Measurements from ENCODE around the gene TSPAN3. TPM values are rescaled to one million over a fixed set of nuclear protein-coding genes. Genes with fewer than 3 reads are reported as not detected.

Gene TSPAN3
- total and polyA plus RNA-seq, 4 donors = 49.3 to 82.8 (median 78.7) TPM

DNA sequence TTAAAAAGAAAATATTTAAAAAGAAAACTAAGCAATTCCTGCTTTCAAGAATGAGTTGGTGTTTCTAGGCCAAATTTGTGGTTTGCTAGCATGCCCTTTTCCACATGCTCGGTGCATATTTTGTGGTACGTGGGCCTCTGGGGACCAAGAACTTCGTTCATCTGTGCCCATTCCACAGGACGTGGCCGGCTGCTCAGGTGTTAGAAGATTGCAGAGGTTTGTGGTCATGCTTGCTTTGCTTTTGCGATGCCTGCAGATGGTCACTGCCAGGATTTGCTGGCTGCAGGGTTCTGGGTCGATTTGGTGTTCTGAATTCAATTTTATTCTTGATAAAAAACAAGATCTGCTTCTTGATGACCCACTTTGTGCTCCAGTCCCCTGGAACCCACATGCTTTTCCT is 68.5 kb downstream of the TSPAN3 start:
- TF ChIP-seq JUND (IDR thresholded peaks at IDR 0.05) = no peak
- TF ChIP-seq FOXA1 (IDR thresholded peaks at IDR 0.05) = no peak
- TF ChIP-seq SP1 (IDR thresholded peaks at IDR 0.05) = no peak
- TF ChIP-seq RXRA (IDR thresholded peaks at IDR 0.05) = no peak
- TF ChIP-seq REST (IDR thresholded peaks at IDR 0.05) = no peak
- no peak for TF ChIP-seq GABPA (IDR thresholded peaks at IDR 0.05 in 1 of 2, conservative IDR thresholded peaks at IDR 0.05 in 1 of 2)
- TF ChIP-seq FOXA2 (IDR thresholded peaks at IDR 0.05) = no peak
- no peak for TF ChIP-seq MAX (IDR thresholded peaks at IDR 0.05)
- WGBS = 69% methylated on average over 7 of the region's 7 CpGs
- no peaks in the 10 kb centered on the region for H3K9me3 ChIP-seq (ENCODE audit: control insufficient read depth in 4 of 4, low read length in 3 of 4)
- no peak overlapping the region for H3K4me3 ChIP-seq (ENCODE audit: low read depth in 1 of 3, low read length in 3 of 3)
- no peak overlapping the region for H3K27ac ChIP-seq (ENCODE audit: low read depth in 1 of 2, low read length in 2 of 2)
- H3K9ac ChIP-seq (ENCODE audit: low read depth in 1 of 2, low read length in 2 of 2) = no peak overlapping the region
- H3K27me3 ChIP-seq (ENCODE audit: control insufficient read depth in 4 of 4, insufficient read depth in 4 of 4, low read length in 3 of 4) = no peaks in the 10 kb centered on the region
- no peak for DNase-seq (ENCODE audit: low spot score)
- H3K36me3 ChIP-seq (ENCODE audit: control insufficient read depth in 4 of 4, insufficient read depth in 3 of 4, low read depth in 1 of 4, low read length in 3 of 4) = no peaks in the 10 kb centered on the region
- no peaks in the 10 kb centered on the region for H3K4me1 ChIP-seq (ENCODE audit: control insufficient read depth in 4 of 4, insufficient read depth in 4 of 4, low read length in 3 of 4)

GRCh38 chr15:77001966-77002365 is 68.9 kb downstream of the TSPAN3 start:
- Histone ChIP-seq H3K27me3 (ENCODE audit: control insufficient read depth in 4 of 4, insufficient read depth in 4 of 4, low read length in 3 of 4) (no peaks in the 10 kb centered on the region), H3K36me3 (ENCODE audit: control insufficient read depth in 4 of 4, insufficient read depth in 3 of 4, low read depth in 1 of 4, low read length in 3 of 4) (no peaks in the 10 kb centered on the region), H3K27ac (ENCODE audit: low read depth in 1 of 2, low read length in 2 of 2) (no peak overlapping the region), H3K4me3 (ENCODE audit: low read depth in 1 of 3, low read length in 3 of 3) (no peak overlapping the region), H3K9ac (ENCODE audit: low read depth in 1 of 2, low read length in 2 of 2) (no peak overlapping the region), H3K4me1 (ENCODE audit: control insufficient read depth in 4 of 4, insufficient read depth in 4 of 4, low read length in 3 of 4) (no peaks in the 10 kb centered on the region), H3K9me3 (ENCODE audit: control insufficient read depth in 4 of 4, low read length in 3 of 4) (no peaks in the 10 kb centered on the region)
- 79% methylated on average over 4 of the region's 4 CpGs for WGBS
- no peak for DNase-seq (ENCODE audit: low spot score)
- no peak for TF ChIP-seq YY1 (IDR thresholded peaks at IDR 0.05)
- no peak for TF ChIP-seq FOXA1 (IDR thresholded peaks at IDR 0.05)

GRCh38 chr15:77001351-77001750 is 69.6 kb downstream of the TSPAN3 start:
- Histone ChIP-seq H3K36me3 (ENCODE audit: control insufficient read depth in 4 of 4, insufficient read depth in 3 of 4, low read depth in 1 of 4, low read length in 3 of 4) (no peaks in the 10 kb centered on the region), H3K4me3 (ENCODE audit: low read depth in 1 of 3, low read length in 3 of 3) (no peak overlapping the region), H3K27ac (ENCODE audit: low read depth in 1 of 2, low read length in 2 of 2) (no peak overlapping the region), H3K9me3 (ENCODE audit: control insufficient read depth in 4 of 4, low read length in 3 of 4) (no peaks in the 10 kb centered on the region), H3K4me1 (ENCODE audit: control insufficient read depth in 4 of 4, insufficient read depth in 4 of 4, low read length in 3 of 4) (no peaks in the 10 kb centered on the region), H3K9ac (ENCODE audit: low read depth in 1 of 2, low read length in 2 of 2) (no peak overlapping the region), H3K27me3 (ENCODE audit: control insufficient read depth in 4 of 4, insufficient read depth in 4 of 4, low read length in 3 of 4) (no peaks in the 10 kb centered on the region)
- DNase-seq (ENCODE audit: low spot score) = no peak
- WGBS = 79% methylated on average over 4 of the region's 4 CpGs
- TF ChIP-seq ATF3 (IDR thresholded peaks at IDR 0.05) = no peak
- TF ChIP-seq, protein P1, sequence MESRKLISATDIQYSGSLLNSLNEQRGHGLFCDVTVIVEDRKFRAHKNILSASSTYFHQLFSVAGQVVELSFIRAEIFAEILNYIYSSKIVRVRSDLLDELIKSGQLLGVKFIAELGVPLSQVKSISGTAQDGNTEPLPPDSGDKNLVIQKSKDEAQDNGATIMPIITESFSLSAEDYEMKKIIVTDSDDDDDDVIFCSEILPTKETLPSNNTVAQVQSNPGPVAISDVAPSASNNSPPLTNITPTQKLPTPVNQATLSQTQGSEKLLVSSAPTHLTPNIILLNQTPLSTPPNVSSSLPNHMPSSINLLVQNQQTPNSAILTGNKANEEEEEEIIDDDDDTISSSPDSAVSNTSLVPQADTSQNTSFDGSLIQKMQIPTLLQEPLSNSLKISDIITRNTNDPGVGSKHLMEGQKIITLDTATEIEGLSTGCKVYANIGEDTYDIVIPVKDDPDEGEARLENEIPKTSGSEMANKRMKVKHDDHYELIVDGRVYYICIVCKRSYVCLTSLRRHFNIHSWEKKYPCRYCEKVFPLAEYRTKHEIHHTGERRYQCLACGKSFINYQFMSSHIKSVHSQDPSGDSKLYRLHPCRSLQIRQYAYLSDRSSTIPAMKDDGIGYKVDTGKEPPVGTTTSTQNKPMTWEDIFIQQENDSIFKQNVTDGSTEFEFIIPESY (IDR thresholded peaks at IDR 0.05) = no peak
- TF ChIP-seq GABPA (IDR thresholded peaks at IDR 0.05 in 1 of 2, conservative IDR thresholded peaks at IDR 0.05 in 1 of 2) = no peak
- no peak for TF ChIP-seq NR2F2 (IDR thresholded peaks at IDR 0.05)
- no peak for TF ChIP-seq FOXA1 (IDR thresholded peaks at IDR 0.05)
- no peak for TF ChIP-seq YY1 (IDR thresholded peaks at IDR 0.05)
- no peak for TF ChIP-seq HNF4G (IDR thresholded peaks at IDR 0.05)
- no peak for TF ChIP-seq RXRA (IDR thresholded peaks at IDR 0.05)
- no peak for TF ChIP-seq FOXA2 (IDR thresholded peaks at IDR 0.05)
- no peak for TF ChIP-seq HNF4A (conservative IDR thresholded peaks at IDR 0.05)
- no peak for TF ChIP-seq TAF1 (conservative IDR thresholded peaks at IDR 0.05)
- TF ChIP-seq EGR1 (IDR thresholded peaks at IDR 0.05; ENCODE audit: low read depth in 2 of 2) = no peak
- TF ChIP-seq SP1 (IDR thresholded peaks at IDR 0.05) = no peak
- TF ChIP-seq, protein P2, sequence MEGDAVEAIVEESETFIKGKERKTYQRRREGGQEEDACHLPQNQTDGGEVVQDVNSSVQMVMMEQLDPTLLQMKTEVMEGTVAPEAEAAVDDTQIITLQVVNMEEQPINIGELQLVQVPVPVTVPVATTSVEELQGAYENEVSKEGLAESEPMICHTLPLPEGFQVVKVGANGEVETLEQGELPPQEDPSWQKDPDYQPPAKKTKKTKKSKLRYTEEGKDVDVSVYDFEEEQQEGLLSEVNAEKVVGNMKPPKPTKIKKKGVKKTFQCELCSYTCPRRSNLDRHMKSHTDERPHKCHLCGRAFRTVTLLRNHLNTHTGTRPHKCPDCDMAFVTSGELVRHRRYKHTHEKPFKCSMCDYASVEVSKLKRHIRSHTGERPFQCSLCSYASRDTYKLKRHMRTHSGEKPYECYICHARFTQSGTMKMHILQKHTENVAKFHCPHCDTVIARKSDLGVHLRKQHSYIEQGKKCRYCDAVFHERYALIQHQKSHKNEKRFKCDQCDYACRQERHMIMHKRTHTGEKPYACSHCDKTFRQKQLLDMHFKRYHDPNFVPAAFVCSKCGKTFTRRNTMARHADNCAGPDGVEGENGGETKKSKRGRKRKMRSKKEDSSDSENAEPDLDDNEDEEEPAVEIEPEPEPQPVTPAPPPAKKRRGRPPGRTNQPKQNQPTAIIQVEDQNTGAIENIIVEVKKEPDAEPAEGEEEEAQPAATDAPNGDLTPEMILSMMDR (IDR thresholded peaks at IDR 0.05; ENCODE audit: low read depth, low read length, missing input control) = no peak
- no peak for TF ChIP-seq MAX (IDR thresholded peaks at IDR 0.05)

Measured in liver (tissue), 9 donors.